Measurements from ENCODE around the gene UBE2Q2.
A peak's percentile ranks its signal among the peaks of the same experiment; 100 is the strongest.
"Not testable (repeated sequence)": the region's sequence is repeated elsewhere in the genome, so short reads cannot be mapped to it uniquely, and the experiment has no call there.

The UBE2Q2 gene

DNA sequence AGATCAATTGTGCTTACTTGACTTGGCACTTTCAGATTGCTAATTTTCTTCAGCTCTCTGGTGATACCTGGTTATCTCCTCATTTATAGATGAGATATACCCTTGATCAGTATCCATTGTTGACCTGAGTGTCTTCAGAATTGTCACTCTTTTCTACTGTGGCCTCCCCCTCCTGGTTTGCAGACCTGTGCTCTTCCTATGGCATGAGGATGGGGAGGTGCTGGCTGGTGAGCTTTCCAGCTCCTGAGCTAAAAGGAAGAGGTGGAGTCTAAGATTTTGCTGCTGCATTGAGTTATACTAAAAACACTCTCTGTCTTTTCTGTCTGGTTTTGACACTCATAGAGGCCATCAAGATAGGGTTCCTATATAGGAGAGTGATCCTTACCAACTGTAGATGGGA is 23.7 kb downstream of the UBE2Q2 start:
- no peak for DNase-seq

DNA sequence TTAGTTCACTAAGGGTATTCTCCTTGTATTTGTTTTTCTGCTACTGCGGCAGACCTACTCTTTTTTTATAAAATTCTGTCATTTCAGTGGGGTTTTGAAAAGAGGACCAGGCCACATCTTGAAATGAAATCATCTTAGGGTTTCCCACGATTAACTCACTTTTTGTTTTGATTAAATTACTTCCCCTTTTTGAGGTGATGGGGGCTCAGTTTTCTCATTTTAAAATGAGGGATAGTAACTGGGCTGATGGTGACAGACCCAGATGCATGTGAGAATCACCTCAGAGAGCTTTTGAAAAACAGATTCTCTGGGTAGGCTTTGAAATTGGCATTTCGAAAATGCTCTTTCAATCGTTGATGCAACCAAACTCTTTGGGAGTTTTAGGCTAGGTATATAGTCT is 24.2 kb downstream of the UBE2Q2 start:
- DNase-seq: no peak

DNA sequence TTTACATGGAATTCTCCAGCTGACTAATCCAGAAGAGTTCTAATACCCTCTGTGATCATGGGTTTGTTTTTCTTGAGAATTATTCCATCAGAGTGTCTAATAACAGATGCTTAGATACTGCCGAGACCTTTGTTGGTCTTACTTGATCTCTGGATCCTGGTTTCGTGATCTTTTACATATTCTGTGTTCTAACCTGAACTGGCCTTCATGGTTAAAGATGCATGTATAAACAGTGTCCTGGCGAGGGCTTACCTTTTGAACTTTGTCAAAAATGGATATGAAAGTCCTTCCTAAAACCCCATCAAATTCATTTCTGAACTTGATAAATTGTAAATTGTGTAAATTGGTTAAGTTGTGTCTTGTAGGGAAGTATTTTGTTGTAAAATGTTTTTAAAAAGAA is 24.8 kb downstream of the UBE2Q2 start:
- DNase-seq: no peak

DNA sequence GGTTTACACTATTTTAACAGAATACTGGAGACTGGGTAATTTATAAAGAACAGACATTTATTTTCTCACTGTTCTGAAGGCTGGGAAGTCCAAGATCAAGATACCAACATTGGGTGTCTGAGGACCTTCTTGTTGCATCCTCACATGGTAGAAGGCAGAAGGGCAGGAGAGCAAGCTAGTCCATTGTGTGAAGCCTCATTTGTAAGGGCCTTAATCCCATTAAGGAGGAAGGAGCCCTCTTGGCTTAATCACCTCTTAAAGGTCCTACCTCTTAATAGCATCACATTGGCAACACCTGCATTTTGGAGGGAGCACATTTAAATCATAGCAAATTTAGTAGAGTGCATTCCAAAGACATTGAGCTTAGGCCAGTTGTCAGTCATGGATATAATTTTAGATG is 26.2 kb downstream of the UBE2Q2 start:
- no peak for DNase-seq

DNA sequence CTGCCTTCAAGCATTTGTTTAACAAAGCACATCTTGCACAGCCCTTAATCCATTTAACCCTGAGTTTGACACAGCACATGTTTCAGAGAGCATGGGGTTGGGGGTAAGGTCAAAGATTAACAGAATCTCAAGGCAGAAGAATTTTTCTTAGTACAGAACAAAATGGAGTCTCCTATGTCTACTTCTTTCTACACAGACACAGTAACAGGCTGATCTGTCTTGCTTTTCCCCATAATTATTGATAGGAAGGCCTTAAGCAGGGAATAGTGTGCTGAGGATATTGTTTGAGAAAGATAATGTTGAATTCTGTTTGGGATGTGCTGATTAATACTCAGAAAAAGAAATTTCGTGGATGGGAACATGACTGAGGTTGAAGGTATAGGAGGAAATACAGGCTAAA is 28.3 kb downstream of the UBE2Q2 start:
- not testable (repeated sequence) for DNase-seq

DNA sequence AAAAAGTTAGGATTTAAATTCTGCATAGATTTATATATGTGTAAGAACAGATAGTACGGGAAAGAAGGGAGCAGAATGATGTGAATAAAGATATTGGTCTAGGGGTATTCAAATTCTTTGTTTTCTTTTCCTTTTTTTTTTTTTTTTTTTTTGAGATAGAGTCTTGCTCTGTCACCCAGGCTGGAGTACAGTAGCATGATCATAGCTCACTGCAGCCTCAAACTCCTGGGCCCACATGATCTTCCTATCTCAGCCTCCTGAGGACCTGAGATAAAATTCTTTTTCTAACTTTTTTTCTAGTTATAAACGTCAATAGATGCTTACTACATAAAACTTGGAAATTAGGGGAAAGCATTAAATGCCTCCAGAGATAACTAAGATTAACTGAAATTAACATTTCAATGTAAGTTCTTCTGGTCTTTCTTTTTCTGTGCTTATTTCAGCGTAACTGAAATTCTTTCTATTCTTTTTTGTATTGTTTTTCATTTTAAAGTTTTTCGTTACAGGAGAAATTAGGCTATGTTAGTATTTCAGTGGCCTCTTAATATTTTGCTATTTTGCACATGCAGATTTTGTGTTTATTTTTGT is 29.2 kb downstream of the UBE2Q2 start:
- DNase-seq: no peak

DNA sequence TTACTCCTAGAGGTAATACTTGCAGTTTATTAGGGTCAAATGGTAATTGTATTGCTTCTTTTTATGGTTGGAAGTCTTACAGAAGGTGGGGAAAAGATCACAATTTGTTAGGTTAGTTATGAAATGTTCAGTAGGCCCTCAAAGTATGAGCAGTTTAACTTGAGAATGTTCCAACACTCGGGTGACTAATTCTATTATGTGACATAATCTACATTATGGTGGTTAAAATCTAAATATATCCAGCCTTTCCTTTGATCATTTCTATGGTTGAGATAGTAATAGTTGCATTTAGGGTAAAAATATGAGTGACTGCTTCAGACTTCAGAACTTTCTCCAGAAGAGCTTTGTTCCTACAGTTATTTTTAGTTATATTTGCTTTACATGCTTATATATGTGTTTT is 40.8 kb downstream of the UBE2Q2 start:
- peak; percentile 51 for DNase-seq

DNA sequence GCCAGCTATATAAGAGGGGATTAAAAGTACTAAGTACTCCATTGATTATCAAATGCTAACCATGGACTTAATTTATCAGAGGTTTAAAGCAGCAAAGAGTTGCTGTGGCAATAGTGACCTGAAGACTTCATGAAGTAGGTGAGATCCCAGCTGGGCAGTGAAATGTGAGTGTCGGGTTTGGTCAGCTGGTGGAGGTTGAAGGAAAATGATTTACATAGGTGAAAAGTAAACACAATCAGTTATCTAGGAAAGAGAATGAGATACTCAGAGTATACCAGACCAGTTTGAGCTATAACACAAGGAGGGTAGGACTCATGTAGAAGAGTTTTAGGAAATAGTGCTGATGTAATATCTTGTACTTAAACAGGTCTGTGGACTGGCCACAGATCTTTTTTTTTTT is 43.9 kb downstream of the UBE2Q2 start:
- no peak for DNase-seq

DNA sequence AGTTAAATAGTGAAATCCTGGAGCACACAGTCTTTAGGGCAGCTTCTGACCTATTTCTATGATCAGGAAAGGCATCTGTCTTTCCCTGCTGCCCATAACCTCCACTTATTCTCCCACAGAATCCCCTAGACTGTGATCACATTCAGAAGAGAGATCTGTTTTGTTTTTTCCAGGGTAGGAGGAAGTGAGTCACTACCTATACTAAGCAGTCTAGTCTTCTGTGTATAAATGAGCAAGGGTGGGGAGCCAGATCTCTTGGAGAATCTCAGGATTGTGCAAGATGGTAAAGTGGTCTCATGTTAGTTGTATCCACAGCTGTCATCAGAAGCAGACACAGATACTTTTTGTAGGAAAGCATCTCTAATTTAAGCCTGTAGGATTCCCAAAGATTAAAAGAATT is 48.6 kb downstream of the UBE2Q2 start:
- peak; percentile 85 for DNase-seq

DNA sequence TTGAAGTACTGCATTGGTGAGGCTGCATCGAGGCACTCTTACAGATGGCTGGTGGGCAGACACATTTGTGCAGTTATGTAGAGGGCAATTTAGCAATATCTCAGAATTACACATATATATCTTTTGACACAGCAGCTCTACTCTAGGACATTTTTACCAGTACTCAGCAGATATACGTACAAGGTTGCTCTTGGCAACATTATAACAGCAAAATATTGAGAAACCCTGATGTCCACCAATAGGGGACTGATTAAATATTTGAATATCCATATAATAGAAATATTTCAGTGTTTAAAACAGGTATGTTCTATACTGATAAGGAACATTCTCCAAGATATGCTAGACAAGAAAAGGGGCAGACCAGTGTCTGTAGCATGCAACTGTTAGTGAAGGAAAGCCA is 52.5 kb downstream of the UBE2Q2 start:
- DNase-seq: no peak

DNA sequence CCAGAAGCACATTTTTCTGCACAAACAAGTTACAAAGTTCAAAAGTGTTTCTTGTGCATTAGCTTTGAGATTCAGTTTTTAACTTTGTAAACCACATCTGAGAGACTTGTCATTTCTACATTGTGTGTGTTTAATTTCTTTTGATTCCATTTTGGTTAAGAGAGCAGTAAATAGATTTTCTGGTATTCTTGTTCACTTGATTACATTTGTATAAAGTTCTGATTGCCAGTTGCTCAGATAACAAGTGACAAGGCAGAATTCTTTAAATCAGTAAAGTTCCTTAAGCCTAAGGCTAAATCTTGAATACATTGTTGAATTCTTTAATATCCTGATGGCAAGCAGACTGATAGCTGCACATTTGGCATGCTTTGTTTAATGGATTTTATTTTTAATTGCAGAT is 57.3 kb downstream of the UBE2Q2 start:
- no peak for DNase-seq

DNA sequence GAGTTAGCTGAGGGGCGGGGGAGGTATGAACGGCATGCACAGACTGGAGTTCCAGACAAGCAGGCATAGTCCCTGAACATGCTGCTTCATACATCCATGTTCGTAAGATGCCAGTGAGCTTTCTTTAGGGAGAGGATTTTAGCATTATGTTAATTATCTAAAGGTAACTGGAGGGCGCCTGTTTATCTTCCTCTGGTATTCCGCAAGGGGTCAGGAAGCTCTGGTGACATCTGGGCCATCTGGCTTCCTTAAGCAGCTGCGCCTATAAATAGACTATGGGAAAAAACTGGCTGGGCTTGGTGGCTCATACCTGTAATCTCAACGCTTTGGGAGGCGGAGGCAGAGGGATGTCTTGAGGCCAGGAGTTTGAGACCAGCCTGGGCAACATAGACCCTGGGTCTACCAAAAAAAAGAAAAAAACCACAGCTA is 58.9 kb downstream of the UBE2Q2 start:
- DNase-seq: no peak

DNA sequence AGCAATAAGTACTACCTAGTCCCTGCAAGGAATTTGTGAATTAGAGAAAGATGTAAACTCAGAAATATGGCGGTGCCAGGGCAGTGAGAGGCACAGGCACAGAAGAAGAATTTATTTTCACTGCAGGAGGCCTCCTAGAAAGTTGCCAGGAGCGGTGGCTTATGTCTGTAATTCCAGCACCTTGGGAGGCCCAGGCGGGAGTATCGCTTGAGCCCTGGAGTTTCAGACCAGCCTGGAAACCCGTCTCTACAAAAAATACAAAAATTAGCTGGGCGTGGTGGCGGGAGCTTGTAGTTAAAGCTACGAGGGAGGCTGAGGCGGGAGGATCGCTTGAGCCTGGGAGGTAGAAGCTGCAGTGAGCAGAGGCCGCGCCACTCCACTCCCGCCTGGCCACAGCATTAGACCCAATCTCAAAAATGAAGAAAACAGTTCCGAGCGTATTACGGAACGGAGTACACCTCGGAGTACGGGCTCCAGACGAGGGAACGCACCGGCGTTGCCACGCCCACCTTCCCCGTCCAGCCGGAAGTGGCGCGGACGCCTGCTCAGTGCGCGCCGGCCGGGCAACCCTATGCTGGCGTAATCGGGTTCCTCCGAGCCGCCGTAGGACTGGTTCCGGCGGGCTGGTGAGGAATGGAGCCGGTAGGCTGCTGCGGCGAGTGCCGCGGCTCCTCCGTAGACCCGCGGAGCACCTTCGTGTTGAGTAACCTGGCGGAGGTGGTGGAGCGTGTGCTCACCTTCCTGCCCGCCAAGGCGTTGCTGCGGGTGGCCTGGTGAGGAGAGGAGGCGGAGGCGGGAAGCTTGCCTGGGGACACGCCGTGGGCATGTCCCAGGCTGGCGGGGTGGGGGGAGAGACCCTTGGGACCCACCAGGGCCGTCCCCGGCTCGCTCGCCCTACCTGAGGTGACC is 60.3 kb downstream of the UBE2Q2 start, which contains the start of gene FBXO22:
FBXO22 (plus strand) TSS at position 548 of the 909 bp plus-strand sequence; CDS start at position 634, 86 bp downstream.
- DNase-seq: peak; percentile 90

DNA sequence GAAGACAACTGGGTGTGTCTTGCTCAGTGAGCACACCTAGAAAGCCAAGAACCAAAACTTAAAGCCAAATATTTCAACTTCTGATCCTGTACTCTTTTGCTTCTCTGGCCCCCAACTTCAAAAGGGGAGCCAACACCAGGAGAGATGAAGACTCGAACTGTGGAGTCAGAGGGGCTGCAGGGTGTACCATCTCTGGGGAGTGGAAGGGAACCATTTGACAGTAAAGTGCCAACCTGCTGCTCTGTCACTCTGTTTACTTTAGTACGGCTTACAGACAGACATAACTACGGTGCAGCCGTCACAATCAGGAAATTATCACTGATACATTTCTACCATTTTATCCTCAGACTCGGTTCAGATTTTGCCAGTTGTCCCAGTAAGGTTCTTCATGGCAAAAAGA is 62.0 kb downstream of the UBE2Q2 start:
- DNase-seq: no peak

DNA sequence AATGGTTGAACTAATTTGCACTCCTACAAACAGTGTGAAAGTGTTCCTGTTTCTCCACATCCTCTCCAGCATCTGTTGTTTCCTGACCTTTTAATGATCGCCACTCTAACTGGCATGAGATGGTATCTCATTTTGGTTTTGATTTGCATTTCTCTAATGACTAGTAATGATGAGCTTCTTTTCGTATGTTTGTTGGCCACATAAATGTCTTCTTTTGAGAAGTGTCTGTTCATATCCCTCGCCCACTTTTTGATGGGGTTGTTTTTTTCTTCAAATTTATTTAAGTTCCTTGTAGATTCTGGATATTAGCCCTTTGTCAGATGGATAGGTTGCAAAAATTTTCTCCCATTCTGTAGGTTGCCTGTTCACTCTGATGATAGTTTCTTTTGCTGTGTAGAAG is 67.1 kb downstream of the UBE2Q2 start:
- DNase-seq: not testable (repeated sequence)

DNA sequence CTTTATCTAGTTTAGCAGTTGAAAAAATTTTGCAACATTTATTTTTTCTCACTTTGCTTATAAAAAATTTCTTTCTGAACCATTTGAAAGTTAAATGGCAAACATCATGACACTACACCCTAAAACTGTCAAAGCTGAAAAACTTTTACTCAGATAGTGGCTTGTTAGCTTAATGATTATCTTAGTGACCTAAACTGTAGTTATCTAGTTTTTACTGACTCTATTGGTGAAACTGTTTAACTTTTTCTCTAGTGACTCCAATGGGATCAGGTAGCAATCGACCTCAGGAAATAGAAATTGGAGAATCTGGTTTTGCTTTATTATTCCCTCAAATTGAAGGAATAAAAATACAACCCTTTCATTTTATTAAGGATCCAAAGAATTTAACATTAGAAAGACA is 73.7 kb downstream of the UBE2Q2 start:
- DNase-seq: no peak

DNA sequence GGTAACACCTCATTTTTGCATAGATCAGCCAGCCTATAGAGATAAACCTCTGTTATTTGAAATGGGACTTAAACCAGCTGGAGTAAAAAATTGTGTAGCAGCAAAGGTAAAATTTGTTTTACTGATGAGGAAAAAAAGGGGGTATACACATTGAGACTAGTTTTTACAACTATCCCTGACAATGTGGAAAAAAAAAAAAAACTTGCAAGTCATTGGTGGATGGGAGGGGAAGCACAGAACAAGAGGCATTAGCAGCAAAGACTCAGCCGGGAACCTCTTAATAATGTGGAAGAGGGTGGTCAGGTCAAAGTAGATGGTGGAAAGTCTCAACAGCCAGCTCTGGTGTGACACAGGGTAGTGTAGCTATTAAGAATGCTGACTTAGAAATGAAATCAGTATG is 74.9 kb downstream of the UBE2Q2 start:
- no peak for DNase-seq

DNA sequence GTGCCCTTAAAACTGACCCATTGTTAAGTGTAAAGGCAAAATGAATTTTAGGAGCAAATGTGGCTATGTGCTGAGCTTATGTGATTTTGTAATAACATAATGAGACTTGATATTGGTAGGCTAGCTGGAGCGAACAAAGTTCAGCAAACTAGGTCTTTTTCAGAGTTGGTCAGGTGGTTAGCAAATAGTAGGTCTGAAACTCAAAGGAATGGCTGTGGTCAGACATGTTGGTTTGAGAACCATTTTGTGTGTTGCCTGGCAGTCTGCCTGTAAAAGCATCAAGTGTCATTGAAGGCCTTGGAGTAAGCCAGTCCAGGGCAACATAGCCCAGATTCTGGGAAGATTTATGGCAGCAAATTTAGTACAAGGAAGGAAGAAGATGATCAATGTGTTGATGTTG is 76.8 kb downstream of the UBE2Q2 start:
- peak; percentile 21 for DNase-seq

DNA sequence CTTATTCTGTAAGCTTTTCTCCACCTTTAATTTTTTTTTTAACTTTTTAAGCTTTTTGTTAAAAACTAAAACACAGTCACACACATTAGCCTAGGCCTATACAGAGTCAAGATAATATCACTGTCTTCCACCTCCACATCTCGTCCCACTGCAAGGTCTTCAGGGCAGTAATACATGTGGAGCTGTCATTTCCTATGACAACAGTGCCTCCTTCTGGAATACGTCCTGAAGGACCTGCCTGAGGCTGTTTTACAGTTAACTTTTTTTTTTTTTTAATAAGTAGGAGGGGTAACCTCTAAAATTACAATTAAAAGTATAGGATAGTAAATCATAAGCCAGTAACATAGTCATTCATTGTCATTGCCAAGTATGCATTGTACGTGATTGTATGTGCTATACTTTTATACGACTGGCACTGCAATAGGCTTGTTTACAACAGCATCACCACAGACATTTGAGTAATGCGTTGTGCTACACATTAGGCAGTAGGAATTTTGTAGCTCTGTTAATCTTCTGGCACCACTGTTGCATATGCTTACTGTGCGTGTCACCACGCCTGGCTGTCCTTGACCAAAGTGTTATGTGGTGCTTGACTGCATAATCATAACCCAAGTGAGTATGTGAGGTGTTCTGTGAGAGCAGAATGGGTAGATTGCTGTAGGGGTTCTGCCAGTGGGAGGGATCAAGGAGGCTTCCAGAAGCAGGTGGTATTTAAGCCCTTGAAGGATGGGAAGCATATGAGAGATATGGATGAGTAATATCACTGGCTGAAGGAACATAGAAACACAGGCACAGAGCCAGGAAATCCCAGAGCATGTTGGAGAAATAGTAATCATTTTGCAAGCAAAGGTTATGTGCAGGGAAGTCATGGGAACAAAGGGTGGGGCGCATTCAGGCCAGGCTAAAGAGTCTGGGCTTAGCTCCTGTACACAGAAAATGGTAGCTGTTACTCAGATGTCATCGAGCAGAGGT is 78.8 kb downstream of the UBE2Q2 start:
- peak; percentile 58 for DNase-seq

DNA sequence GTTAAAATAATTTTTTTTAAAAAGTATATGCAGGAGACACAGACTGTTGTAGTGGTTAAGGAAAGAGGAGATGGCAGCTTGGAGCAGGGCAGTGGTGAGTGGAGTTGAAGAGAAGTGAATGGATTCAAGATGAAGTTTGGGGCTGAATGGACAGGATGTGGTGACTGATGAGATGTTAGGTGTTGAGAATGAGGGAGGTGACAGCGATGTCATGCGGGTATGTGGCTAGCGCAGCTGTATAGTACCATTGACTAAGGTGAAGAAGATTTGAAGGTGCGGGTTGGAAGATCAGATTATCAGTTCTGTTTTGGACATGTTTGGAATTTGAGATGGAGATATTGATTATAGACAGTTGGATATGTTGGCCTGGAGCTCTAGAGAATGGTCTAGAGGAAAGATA is 80.5 kb downstream of the UBE2Q2 start:
- DNase-seq: no peak

DNA sequence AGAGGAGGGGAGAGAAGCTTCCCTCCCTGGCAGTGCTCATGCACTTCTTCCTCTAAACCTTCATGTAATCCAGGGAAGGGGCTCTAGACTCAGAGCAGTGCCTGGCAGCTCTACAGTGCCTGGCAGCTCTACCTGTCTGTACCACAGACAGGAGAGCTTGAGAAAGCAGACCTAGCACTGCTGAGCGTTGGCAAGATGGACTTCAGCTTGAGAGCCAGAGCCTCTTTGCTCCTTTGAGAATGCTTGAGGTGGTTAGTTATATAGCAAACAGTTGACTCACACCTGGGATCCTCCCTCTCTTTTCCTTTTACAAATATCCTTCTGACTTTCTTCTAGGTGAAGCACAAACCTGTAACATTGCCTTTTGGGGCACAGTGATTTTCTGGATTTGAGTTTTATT is 81.3 kb downstream of the UBE2Q2 start:
- DNase-seq: no peak

DNA sequence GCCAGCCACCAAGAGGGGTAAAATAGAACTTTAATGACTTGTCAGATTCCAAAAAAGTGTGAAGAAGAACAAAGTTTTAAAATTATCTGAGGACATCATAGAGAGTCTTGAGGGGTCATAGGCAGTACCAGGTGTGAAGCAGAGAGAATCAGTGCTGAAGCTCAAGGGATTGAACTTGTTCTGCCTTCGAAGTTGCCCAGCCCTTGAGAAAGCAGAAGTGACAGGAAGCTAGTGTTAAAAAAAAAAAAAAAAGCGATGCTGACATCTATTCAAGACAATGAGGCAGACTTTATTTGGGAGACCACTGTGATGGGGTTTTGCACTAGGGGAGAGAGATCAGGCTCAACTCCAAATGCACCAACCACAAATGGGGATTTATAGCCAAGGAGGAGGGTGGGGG is 82.2 kb downstream of the UBE2Q2 start:
- DNase-seq: no peak

DNA sequence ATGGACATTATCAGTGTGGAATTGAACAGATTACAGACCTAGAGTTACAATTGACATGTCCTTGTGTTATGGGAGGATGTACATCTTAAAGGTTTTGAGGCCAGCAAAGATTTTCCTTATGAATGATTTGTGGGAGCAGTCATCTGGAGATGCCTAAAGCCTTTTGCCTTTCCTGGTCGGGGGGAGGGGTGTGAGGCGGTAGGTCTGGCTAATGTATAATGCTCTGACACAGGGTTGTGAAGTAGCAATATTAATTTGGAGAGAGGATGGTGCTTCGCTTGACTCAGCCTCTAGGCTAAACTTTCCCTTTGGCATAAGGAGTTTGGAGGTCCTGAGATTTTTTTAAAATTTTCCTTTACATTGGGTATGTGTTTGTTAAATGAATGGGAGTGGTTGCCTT is 83.7 kb downstream of the UBE2Q2 start:
- DNase-seq: no peak

Data from fibroblast of skin of scalp (primary cell).